Measurements from ENCODE around the gene RILPL1.
"Not testable (repeated sequence)": the region's sequence is repeated elsewhere in the genome, so short reads cannot be mapped to it uniquely, and the experiment has no call there.

RILPL1 gene

DNA sequence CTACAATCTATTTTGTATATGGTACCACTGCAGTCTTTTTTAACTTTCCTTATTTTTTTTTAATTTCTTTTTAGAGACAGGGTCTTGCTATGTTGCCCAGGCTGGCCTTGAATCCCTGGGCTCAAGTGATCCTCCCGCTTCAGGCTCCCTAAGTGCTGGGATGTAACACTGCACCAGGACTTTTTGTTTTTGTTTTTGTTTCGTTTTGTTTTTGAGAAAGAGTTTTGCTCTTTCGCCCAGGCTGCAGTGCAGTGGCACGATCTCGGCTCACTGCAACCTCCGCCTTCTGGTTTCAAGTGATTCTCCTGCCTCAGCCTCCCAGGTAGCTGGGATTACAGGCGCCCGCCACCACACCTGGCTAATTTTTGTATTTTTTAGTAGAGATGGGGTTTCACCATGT is 104.4 kb downstream of the RILPL1 start:
- DNase-seq: not testable (repeated sequence)

GRCh38 chr12:123428591-123428990 is 104.9 kb downstream of the RILPL1 start:
- no peak for DNase-seq

GRCh38 chr12:123427036-123427769 is 106.3 kb downstream of the RILPL1 start:
- no peak for DNase-seq

DNA sequence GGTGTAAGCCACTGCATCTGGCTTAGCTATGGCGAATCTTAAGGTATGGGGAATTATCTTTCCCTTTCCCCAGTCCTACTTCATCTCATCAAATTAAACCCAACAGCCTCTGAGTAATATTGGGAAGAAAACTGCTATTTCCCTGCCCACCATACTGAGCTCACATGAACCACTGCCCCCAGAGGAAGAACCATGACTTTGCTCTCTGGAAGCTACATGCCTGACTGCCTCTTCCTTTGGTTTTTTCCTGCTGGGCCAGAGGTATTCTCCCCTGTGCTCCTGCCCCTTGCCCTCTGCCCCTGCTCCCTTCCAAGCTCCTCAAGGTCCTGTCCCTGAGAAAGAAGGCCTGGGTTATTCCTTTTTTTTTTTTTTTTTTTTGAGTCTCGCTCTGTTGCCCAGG is 112.2 kb downstream of the RILPL1 start:
- no peak for DNase-seq
